Ishikawa (cell line): ENCODE data around the gene ATG9A.

Source experiments
- CEBPB ChIP-seq: IDR thresholded peaks from 2 replicates; pipeline ENCODE4 v1.6.1; 2012
- CREB1 ChIP-seq: IDR thresholded peaks from 2 replicates; pipeline ENCODE4 v1.6.1; 2012; ENCODE audit warnings: low read depth
- EGR1 ChIP-seq: IDR thresholded peaks from 2 replicates; pipeline ENCODE4 v1.6.1; 2012
- USF1 ChIP-seq: IDR thresholded peaks from 2 replicates; pipeline ENCODE4 v1.6.1; 2012
- TF ChIP-seq, protein P1 (sequence below): IDR thresholded peaks from 2 replicates; pipeline ENCODE4 v1.6.1; 2012; ENCODE audit warnings: low read depth, mild to moderate bottlenecking

DNA sequence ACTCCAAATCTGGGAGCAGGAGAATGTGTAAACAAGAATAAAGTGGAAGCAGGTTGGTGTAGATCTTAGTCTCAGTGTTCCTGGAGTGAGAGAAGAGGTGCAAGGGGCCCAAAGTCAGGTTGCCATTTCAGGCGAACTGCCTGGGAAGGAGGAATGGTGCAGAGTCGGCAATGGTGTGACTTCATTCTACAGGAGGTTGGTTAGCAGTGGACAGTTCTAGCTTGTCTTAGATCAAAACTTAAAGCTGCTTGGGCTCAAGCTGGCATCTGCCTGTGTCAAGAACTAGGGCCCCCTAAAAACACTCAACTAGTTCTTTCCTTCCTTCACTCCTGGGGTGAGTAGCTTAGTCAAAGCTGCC, 19.4 kb upstream of the ATG9A start:
- no peak for TF ChIP-seq USF1
- no peak for TF ChIP-seq CEBPB
- TF ChIP-seq, protein P1, sequence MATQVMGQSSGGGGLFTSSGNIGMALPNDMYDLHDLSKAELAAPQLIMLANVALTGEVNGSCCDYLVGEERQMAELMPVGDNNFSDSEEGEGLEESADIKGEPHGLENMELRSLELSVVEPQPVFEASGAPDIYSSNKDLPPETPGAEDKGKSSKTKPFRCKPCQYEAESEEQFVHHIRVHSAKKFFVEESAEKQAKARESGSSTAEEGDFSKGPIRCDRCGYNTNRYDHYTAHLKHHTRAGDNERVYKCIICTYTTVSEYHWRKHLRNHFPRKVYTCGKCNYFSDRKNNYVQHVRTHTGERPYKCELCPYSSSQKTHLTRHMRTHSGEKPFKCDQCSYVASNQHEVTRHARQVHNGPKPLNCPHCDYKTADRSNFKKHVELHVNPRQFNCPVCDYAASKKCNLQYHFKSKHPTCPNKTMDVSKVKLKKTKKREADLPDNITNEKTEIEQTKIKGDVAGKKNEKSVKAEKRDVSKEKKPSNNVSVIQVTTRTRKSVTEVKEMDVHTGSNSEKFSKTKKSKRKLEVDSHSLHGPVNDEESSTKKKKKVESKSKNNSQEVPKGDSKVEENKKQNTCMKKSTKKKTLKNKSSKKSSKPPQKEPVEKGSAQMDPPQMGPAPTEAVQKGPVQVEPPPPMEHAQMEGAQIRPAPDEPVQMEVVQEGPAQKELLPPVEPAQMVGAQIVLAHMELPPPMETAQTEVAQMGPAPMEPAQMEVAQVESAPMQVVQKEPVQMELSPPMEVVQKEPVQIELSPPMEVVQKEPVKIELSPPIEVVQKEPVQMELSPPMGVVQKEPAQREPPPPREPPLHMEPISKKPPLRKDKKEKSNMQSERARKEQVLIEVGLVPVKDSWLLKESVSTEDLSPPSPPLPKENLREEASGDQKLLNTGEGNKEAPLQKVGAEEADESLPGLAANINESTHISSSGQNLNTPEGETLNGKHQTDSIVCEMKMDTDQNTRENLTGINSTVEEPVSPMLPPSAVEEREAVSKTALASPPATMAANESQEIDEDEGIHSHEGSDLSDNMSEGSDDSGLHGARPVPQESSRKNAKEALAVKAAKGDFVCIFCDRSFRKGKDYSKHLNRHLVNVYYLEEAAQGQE, result no peak
- TF ChIP-seq CREB1, result no peak
- no peak for TF ChIP-seq EGR1
